PC-9 (cell line): ENCODE measurements around the gene MSLN.

Experiments used
- EZH2 ChIP-seq: fragments of 200-600 bp; sonication (generic); IDR thresholded peaks from 2 replicates; pipeline ENCODE4 v1.8.0; 2017; ENCODE audit warnings: antibody characterized with exemption, low read depth
- TF ChIP-seq, protein P1 (sequence below): fragments of 200-600 bp; sonication (generic); conservative IDR thresholded peaks from 2 replicates; pipeline ENCODE4 v1.6.1; 2017; ENCODE audit warnings: mixed run types, antibody characterized with exemption, mild to moderate bottlenecking, moderate library complexity

DNA sequence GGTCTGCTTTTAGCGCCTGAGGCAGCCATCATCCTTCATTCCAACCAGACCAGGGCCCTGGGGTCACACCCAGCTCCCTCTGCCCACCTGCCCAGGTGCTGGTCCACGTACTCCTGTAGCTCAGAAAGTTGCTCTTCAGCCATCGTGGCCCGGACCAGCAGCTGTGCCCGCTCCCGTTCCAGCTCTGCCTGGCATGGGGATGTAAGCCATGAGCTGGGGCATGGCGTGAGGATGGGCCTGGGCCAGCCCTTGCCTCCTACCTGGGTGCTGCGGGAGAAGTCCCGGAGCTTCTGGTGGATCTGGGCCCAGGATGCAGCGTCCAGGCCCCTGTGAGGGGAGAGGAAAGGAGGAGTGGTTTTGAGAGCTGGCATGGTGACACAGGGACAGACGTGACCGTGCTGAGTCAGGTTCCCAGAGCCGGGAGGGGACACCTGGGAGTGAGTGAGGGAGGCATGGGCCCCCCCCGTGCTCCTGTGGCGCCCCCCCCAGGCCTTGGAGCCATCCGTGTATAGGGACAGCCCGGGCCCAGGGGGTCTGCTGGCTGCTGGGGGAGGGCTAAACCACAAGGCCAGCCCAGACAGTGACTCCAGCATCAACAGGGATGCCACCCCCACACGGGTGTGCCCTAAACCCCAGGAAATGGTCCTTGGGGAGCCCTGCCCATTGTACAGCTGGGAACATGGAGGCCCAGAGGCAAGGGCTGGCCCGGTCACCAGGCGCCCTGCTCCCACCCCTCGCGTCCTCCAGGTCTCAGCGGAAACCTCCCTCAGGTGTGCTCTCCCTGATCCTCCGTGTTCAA, 37.5 kb upstream of the MSLN start:
- TF ChIP-seq, protein P1, sequence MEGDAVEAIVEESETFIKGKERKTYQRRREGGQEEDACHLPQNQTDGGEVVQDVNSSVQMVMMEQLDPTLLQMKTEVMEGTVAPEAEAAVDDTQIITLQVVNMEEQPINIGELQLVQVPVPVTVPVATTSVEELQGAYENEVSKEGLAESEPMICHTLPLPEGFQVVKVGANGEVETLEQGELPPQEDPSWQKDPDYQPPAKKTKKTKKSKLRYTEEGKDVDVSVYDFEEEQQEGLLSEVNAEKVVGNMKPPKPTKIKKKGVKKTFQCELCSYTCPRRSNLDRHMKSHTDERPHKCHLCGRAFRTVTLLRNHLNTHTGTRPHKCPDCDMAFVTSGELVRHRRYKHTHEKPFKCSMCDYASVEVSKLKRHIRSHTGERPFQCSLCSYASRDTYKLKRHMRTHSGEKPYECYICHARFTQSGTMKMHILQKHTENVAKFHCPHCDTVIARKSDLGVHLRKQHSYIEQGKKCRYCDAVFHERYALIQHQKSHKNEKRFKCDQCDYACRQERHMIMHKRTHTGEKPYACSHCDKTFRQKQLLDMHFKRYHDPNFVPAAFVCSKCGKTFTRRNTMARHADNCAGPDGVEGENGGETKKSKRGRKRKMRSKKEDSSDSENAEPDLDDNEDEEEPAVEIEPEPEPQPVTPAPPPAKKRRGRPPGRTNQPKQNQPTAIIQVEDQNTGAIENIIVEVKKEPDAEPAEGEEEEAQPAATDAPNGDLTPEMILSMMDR = no peak
- TF ChIP-seq EZH2 = no peak
